Non-pigmented ciliary epithelial cell (primary cell): ENCODE data around the gene ARPP19.
"Not testable (repeated sequence)": the region's sequence is repeated elsewhere in the genome, so short reads cannot be mapped to it uniquely, and the experiment has no call there.

Experiments
- DNase-seq: peaks from one replicate; pipeline ENCODE4 v3.0.0-alpha.2; 2010; ENCODE audit warnings: low read depth

ARPP19 gene

GRCh38 chr15:52512869-52513268 lies 56.0 kb downstream of the ARPP19 start:
- not testable (repeated sequence) for DNase-seq

DNA sequence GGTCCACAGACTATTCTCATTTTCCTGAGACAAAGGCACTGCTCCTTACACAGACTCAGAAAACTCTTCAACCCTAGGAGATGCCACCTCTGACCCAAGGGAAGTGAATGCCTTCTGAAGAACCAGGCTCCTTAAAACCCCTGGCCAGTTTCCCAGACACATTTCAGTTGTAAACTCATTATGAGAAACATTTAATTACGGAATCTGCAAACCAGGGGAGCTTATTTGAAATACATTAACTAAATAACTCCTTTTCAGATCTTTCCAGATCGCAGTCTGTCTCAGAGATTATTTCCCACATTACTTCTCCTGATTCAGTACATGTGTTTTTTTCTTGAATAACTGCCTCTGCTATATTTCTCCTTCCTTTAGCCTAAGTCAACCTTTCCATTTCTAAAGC lies 57.7 kb downstream of the ARPP19 start:
- no peak for DNase-seq

DNA sequence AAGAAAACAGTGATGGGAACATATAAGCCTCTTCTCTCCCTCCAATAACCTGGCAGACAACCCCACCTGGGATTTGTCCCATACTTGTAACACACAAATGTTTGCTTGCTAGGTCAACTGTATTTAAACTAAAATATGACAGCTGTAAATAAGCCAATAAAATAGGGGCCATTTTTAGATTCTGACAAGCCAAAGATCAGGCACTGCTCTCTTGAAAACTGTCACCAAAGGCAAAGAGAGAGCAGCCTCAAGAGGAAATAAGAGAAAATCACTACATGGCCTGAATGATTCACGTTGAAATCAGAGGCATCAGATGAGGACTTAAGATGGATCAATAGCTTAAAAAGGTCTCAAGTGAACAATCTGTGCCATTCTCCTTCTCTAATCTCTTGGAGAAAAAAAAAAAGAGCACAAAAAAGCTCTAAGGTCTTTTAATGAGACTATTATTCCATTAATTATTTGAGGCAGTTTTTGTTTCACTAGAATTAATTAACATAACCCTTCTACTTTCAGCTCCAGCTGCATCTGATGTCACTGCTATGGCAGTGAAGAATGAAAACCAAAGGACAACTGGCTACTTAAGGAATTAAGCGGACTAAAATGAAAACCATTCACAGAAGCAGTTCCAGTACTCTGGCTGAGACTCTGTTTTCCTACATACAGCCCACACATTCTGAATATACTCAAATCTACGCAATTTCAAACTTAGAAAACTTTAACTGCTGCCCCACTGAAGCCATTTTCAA lies 59.2 kb downstream of the ARPP19 start:
- DNase-seq = no peak

DNA sequence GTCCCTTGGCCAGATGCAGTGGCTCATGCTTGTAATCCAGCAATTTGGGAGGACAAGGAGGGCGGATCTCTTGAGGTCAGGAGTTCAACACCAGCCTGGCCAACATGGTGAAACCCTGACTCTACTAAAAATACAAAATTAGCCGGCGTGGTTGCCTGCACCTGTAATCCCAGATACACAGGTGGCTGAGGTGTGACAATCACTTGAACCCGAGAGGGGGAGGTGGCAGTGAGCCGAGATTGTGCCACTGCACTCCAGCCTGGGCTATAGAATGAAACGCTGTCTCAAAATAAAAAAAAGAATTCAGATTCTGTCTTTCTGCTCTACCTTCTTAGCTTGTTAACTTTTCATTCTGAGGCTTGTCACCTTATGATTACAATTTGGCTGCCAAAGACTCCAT lies 62.3 kb downstream of the ARPP19 start:
- DNase-seq = no peak

GRCh38 chr15:52505151-52505550 lies 63.7 kb downstream of the ARPP19 start:
- no peak for DNase-seq

DNA sequence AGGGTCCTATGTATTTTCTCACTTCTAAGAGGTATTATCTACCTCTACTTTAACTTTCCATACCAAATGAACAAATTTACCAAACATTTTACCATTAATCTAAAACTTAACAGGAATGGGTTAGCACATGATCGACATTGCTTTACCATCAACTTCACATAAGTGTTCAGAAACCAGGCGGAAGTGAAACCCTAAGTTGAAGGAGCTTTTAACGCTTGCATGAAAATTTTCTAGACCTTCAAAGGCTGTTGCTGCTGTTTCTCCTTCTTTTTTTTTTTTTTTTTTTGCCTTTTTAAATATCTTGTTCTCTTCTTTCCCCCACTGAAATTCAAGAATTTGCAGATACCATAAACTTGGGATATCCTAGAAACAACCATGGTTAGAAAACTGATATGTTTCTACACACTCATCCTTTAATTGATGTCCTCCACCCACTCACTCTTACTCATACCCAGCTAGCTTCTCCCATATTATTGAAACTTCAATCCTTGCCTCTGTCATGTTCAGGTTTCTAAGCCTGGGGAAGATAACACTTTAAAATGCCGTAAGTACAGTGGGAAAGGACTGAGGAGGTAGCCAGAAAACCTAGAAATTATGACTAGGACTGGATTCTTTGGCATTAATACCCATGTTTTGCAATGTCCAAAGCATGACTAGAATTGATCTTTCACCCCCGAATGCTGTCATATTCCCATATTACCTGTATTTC lies 64.9 kb downstream of the ARPP19 start:
- DNase-seq = no peak

- DNase-seq = no peak
Observed at GRCh38 chr15:52502608-52503007, 66.2 kb downstream of the ARPP19 start.

DNA sequence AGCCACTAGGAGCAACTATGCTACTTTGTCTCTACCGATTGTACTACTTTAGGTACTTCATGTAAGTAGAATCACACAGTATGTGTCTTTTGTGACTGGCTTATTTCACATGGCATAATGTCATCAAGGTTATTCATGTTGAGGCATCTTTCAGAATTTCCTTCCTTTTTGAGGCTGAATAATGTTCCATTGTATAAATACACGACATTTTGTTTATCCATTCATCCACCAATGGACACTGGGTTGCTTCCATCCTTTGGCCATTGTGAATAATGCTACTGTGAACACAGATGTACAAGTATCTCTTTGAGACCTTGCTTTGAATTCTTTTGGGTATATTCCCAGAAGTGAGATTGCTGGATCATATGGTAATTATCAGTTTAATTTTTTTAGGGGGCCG lies 69.3 kb downstream of the ARPP19 start:
- DNase-seq = no peak

- no peak for DNase-seq
Observed at GRCh38 chr15:52498706-52499105, 70.1 kb downstream of the ARPP19 start.
